Mesendoderm (in vitro differentiated cells): ENCODE data around the gene ZNF587B.
"Not testable (repeated sequence)": the region's sequence is repeated elsewhere in the genome, so short reads cannot be mapped to it uniquely, and the experiment has no call there.

Source experiments
- DNase-seq: peaks from one replicate; pipeline ENCODE4 v3.0.0; 2013
- H2AK5ac ChIP-seq: 2 replicates; pipeline ENCODE4 v1.6.1; 2013; ENCODE audit warnings: low read length, inconsistent platforms
- H2BK120ac ChIP-seq: 2 replicates; pipeline ENCODE4 v1.6.1; 2013; ENCODE audit warnings: low read depth, mild to moderate bottlenecking, low read length, moderate library complexity, mixed read lengths
- H2BK15ac ChIP-seq: replicated peaks from 2 replicates; pipeline ENCODE4 v1.6.1; 2013; ENCODE audit warnings: low read depth, mild to moderate bottlenecking, moderate library complexity
- H2BK5ac ChIP-seq: 2 replicates; pipeline ENCODE4 v1.6.1; 2013; ENCODE audit warnings: low read length, inconsistent platforms
- H3K18ac ChIP-seq: 2 replicates; pipeline ENCODE4 v1.6.1; 2013; ENCODE audit warnings: mild to moderate bottlenecking, low read length, mixed read lengths
- H3K23ac ChIP-seq: one replicate; pipeline ENCODE4 v1.6.1; 2013; ENCODE audit warnings: low read length
- H3K27ac ChIP-seq: 2 replicates; pipeline ENCODE4 v1.5.1; 2013; ENCODE audit warnings: low read depth, mild to moderate bottlenecking, inconsistent platforms, low read length, moderate library complexity
- H3K27me3 ChIP-seq: 2 replicates; pipeline ENCODE4 v1.6.1; 2013; ENCODE audit warnings: low read length, control low read depth, mild to moderate bottlenecking, inconsistent platforms; ENCODE audit not compliant: insufficient read depth, poor library complexity
- H3K36me3 ChIP-seq: 2 replicates; pipeline ENCODE4 v1.6.1; 2013; ENCODE audit warnings: low read length, inconsistent platforms; ENCODE audit not compliant: control insufficient read depth, insufficient read depth
- H3K4ac ChIP-seq: one replicate; pipeline ENCODE4 v1.6.1; 2013; ENCODE audit warnings: low read depth, mild to moderate bottlenecking, low read length, moderate library complexity
- H3K4me1 ChIP-seq: 2 replicates; pipeline ENCODE4 v1.6.1; 2013; ENCODE audit warnings: low read depth, low read length, inconsistent platforms; ENCODE audit not compliant: control insufficient read depth
- H3K4me2 ChIP-seq: 2 replicates; pipeline ENCODE4 v1.6.1; 2013; ENCODE audit warnings: low read length
- H3K4me3 ChIP-seq: 2 replicates; pipeline ENCODE4 v1.5.1; 2013; ENCODE audit warnings: mild to moderate bottlenecking, low read length
- H3K56ac ChIP-seq: one replicate; pipeline ENCODE4 v1.6.1; 2013; ENCODE audit warnings: low read length
- H3K79me1 ChIP-seq: 2 replicates; pipeline ENCODE4 v1.6.1; 2013; ENCODE audit warnings: low read length, inconsistent platforms
- H3K79me2 ChIP-seq: 2 replicates; pipeline ENCODE4 v1.6.1; 2013; ENCODE audit warnings: mild to moderate bottlenecking, low read length; ENCODE audit not compliant: control insufficient read depth, insufficient read depth
- H3K9ac ChIP-seq: 2 replicates; pipeline ENCODE4 v1.6.1; 2013; ENCODE audit warnings: low read length, inconsistent platforms
- H4K5ac ChIP-seq: one replicate; pipeline ENCODE4 v1.6.1; 2013; ENCODE audit warnings: low read length
- H4K8ac ChIP-seq: one replicate; pipeline ENCODE4 v1.6.1; 2013; ENCODE audit warnings: low read depth, mild to moderate bottlenecking, control low read depth, low read length, moderate library complexity
- WGBS: extraction: QIAGEN DNeasy Blood & Tissue Kit; methylation state at CpG from one replicate; pipeline ENCODE4 v1.1.7; 2013; ENCODE audit warnings: low lambda C conversion rate, missing lambda C conversion rate; ENCODE audit not compliant: insufficient coverage; ENCODE audit errors: extremely low coverage; 5-methylcytosine and 5-hydroxymethylcytosine counted together

ZNF587B gene

DNA sequence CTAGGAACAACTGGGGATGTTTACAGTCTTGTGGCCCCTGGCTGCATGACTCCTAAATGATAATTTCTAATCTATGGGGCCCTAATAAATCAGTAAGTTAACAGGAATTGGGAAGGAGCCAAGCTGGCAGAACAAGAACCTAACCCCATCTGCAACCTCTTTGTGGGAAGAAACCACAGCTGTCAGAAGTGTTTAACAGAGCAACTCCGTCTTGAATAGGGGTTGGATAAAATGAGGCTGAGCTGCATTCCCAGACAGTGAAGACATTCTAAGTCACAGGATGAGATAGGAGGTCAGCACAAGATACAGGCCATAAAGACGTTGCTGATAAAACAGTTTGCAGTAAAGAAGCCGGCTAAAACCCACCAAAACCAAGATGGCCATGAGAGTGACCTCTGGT, 60.6 kb downstream of the ZNF587B start:
- not testable (repeated sequence) for H2BK15ac ChIP-seq, H4K5ac ChIP-seq, H2BK120ac ChIP-seq, H2AK5ac ChIP-seq, H3K4me2 ChIP-seq, H3K27me3 ChIP-seq, H3K23ac ChIP-seq, H4K8ac ChIP-seq, H3K79me1 ChIP-seq, H3K4me1 ChIP-seq, H3K4me3 ChIP-seq, H2BK5ac ChIP-seq, H3K27ac ChIP-seq, H3K18ac ChIP-seq, H3K4ac ChIP-seq, H3K9ac ChIP-seq, H3K56ac ChIP-seq, H3K36me3 ChIP-seq
- peaks cover 25% of the 10 kb centered on the region for H3K79me2 ChIP-seq
- DNase-seq = peak; percentile 74
- WGBS = no CpG with 5 or more reads among the region's 3 CpGs
